Astrocyte (in vitro differentiated cells and primary cell): ENCODE data around the gene PGAM4.

Experiments used
- CTCF ChIP-seq: IDR thresholded peaks from 2 replicates; pipeline ENCODE4 v1.5.1; 2011; ENCODE audit warnings: low read depth, mild to moderate bottlenecking, inconsistent platforms, low read length, moderate library complexity; ENCODE audit not compliant: insufficient read depth
- EZH2 ChIP-seq: IDR thresholded peaks from 2 replicates; pipeline ENCODE4 v1.6.1; 2012; ENCODE audit warnings: mild to moderate bottlenecking, low read length, inconsistent platforms; ENCODE audit not compliant: insufficient read depth

GRCh38 chrX:77946571-77946970 lies 22.9 kb downstream of the PGAM4 start:
- no peak for TF ChIP-seq CTCF
- no peak for TF ChIP-seq EZH2
